Inflammatory macrophage treated with lipopolysaccharide for 4 hours (primary cell): Measurements from ENCODE around the gene PRRC2B.

Experiments
- DNase-seq: peaks from one replicate; pipeline ENCODE4 v3.0.0-alpha.2; 2020

The PRRC2B gene

GRCh38 chr9:131474711-131475110, 80.8 kb downstream of the PRRC2B start:
- DNase-seq, result no peak

GRCh38 chr9:131475111-131475955, 81.4 kb downstream of the PRRC2B start:
- DNase-seq, result no peak

GRCh38 chr9:131475956-131476776, 82.3 kb downstream of the PRRC2B start:
- DNase-seq, result no peak

GRCh38 chr9:131476777-131477345, 83.0 kb downstream of the PRRC2B start:
- no peak for DNase-seq

- DNase-seq, result no peak
These were observed 83.5 kb downstream of the PRRC2B start for GRCh38 chr9:131477367-131477766.

GRCh38 chr9:131477816-131478419, 84.0 kb downstream of the PRRC2B start:
- no peak for DNase-seq

- DNase-seq, result no peak
These were observed 84.6 kb downstream of the PRRC2B start for GRCh38 chr9:131478421-131478868.

- no peak for DNase-seq
These were observed 85.0 kb downstream of the PRRC2B start for GRCh38 chr9:131478911-131479310.

- DNase-seq, result no peak
These were observed 86.4 kb downstream of the PRRC2B start for GRCh38 chr9:131480258-131480657.

- DNase-seq, result no peak
These were observed 87.8 kb downstream of the PRRC2B start for GRCh38 chr9:131481441-131482342.

- DNase-seq, result no peak
These were observed 88.6 kb downstream of the PRRC2B start for GRCh38 chr9:131482343-131483006.

GRCh38 chr9:131483319-131484050, 89.6 kb downstream of the PRRC2B start:
- no peak for DNase-seq

GRCh38 chr9:131484051-131484445, 90.2 kb downstream of the PRRC2B start:
- DNase-seq, result no peak

GRCh38 chr9:131484560-131485185, 90.8 kb downstream of the PRRC2B start:
- no peak for DNase-seq

- DNase-seq, result no peak
These were observed 91.3 kb downstream of the PRRC2B start for GRCh38 chr9:131485206-131485605.

GRCh38 chr9:131485728-131486422, 92.0 kb downstream of the PRRC2B start:
- no peak for DNase-seq

GRCh38 chr9:131487001-131487400, 93.1 kb downstream of the PRRC2B start:
- no peak for DNase-seq

- DNase-seq, result no peak
These were observed 93.7 kb downstream of the PRRC2B start for GRCh38 chr9:131487621-131488031.

GRCh38 chr9:131490514-131490913, 96.6 kb downstream of the PRRC2B start:
- DNase-seq, result no peak
